ENCODE measurements around the gene GET4. TPM values are rescaled to one million over a fixed set of nuclear protein-coding genes. Genes with fewer than 3 reads are reported as not detected.

Gene GET4
- total RNA-seq, 1 experiment from 2014 or later: 90.9 TPM

GRCh38 chr7:904847-905246 is 28.5 kb downstream of the GET4 start:
- in situ Hi-C loops (cut with HindIII; ENCODE audit: low pct_unique_long_range_greater_than_20kb, low sequenced_read_pairs) (no loop called here), intact Hi-C loops (cut with micrococcal nuclease; ENCODE audit: unreplicated experiment) (no loop called here)
- DNase-seq (ENCODE audit: low read depth, low spot score) (no peak), ATAC-seq (no peak)
- Histone ChIP-seq H3K36me3 (ENCODE audit: control insufficient read depth, insufficient read depth, low read length) (no peaks in the 10 kb centered on the region), H3K9me3 (ENCODE audit: control insufficient read depth, insufficient read depth, low read depth, low read length) (no peaks in the 10 kb centered on the region), H3K27me3 (ENCODE audit: control insufficient read depth, insufficient read depth, low read length) (no peaks in the 10 kb centered on the region; the same call in 1 of the 2 replicates), H3K4me3 (ENCODE audit: low read depth in 2 of 2, low read length in 2 of 2) (no peak overlapping the region), H3K4me1 (ENCODE audit: control insufficient read depth, insufficient read depth, low read length) (peaks cover 14% of the 10 kb centered on the region), H3K27ac (ENCODE audit: low read length) (no peak overlapping the region)
- BruUV-seq (replicated peaks): no TSS peak
- ChIA-PET POLR2A (no interaction called here), CTCF (no interaction called here)
- TF ChIP-seq POLR2AphosphoS5 (IDR thresholded peaks at IDR 0.05; ENCODE audit: low read depth, low read length) (no peak), TCF7L2 (IDR thresholded peaks at IDR 0.05; ENCODE audit: low read depth, low read length) (no peak), CTCF (IDR thresholded peaks at IDR 0.05) (no peak), REST (IDR thresholded peaks at IDR 0.05; ENCODE audit: insufficient read depth in 1 of 2, low read depth in 2 of 2, low read length in 1 of 2) (no peak), SIN3A (IDR thresholded peaks at IDR 0.05; ENCODE audit: borderline replicate concordance, insufficient read depth, low read depth, low read length) (no peak)

- Histone ChIP-seq H3K4me1 (ENCODE audit: control insufficient read depth, insufficient read depth, low read length) (peaks cover 5% of the 10 kb centered on the region; the same call in 1 of the 2 replicates), H3K4me3 (ENCODE audit: low read depth in 2 of 2, low read length in 2 of 2) (no peak overlapping the region), H3K9me3 (ENCODE audit: control insufficient read depth, insufficient read depth, low read depth, low read length) (no peaks in the 10 kb centered on the region), H3K36me3 (ENCODE audit: control insufficient read depth, insufficient read depth, low read length) (no peaks in the 10 kb centered on the region), H3K27me3 (ENCODE audit: control insufficient read depth, insufficient read depth, low read length) (no peaks in the 10 kb centered on the region; the same call in 1 of the 2 replicates), H3K27ac (ENCODE audit: low read length) (no peak overlapping the region)
- intact Hi-C loops (cut with micrococcal nuclease; ENCODE audit: unreplicated experiment) (no loop called here), in situ Hi-C loops (cut with HindIII; ENCODE audit: low pct_unique_long_range_greater_than_20kb, low sequenced_read_pairs) (no loop called here)
- TF ChIP-seq CTCF (IDR thresholded peaks at IDR 0.05) (no peak), TCF7L2 (IDR thresholded peaks at IDR 0.05; ENCODE audit: low read depth, low read length) (no peak), POLR2AphosphoS5 (IDR thresholded peaks at IDR 0.05; ENCODE audit: low read depth, low read length) (no peak), REST (IDR thresholded peaks at IDR 0.05; ENCODE audit: insufficient read depth in 1 of 2, low read depth in 2 of 2, low read length in 1 of 2) (no peak), SIN3A (IDR thresholded peaks at IDR 0.05; ENCODE audit: borderline replicate concordance, insufficient read depth, low read depth, low read length) (no peak)
- DNase-seq (ENCODE audit: low read depth, low spot score): no peak
- CTCF ChIA-PET: no interaction called here
- BruUV-seq (replicated peaks): no TSS peak
- ATAC-seq: peak; percentile 6; the same call in 1 of the 2 replicates
- POLR2A ChIA-PET: no interaction called here
Measured at GRCh38 chr7:906776-907157, 30.4 kb downstream of the GET4 start.

Data from Panc1 (cell line).